Lower leg skin (tissue), 4 donors: ENCODE measurements around the gene RTTN. TPM values are rescaled to one million over a fixed set of nuclear protein-coding genes. Genes with fewer than 3 reads are reported as not detected.
"Not testable (repeated sequence)": the region's sequence is repeated elsewhere in the genome, so short reads cannot be mapped to it uniquely, and the experiment has no call there.

Experiments
- DNase-seq, 2 donors: peaks; one replicate each; pipeline ENCODE4 v3.0.0-alpha.2; 2019; ENCODE audit warnings: low spot score in 2 of 2
- H3K4me3 ChIP-seq: fragments of 200-600 bp; sonication (generic); 2 replicates; pipeline ENCODE4 v1.5.1; 2017; ENCODE audit warnings: mild to moderate bottlenecking, low read depth; ENCODE audit not compliant: poor library complexity, severe bottlenecking
- POLR2A ChIP-seq, 2 donors: fragments of 450-650 bp; IDR thresholded peaks; one replicate each; pipeline ENCODE4 v1.6.1; 2016 to 2017; ENCODE audit warnings: antibody characterized with exemption in 2 of 2, mild to moderate bottlenecking in 1 of 2, moderate library complexity in 1 of 2
- WGBS, 2 donors: methylation state at CpG; one replicate each; pipeline ENCODE4 v1.1.5; 2018; 5-methylcytosine and 5-hydroxymethylcytosine counted together
- intact Hi-C: fragments of 100-400 bp; cut with DNase I; formaldehyde crosslinking; loops from one replicate; pipeline ENCODE4 v1.15.0; 2023; ENCODE audit warnings: low total_unique reads
- total RNA-seq, 4 donors: library from RNA; depleted of rRNA; stranded (reverse); fragments of >200 nt; gene quantifications; one replicate each; pipeline ENCODE4 v1.1.0, GENCODE V29; 2016
- TF ChIP-seq, protein P1 (sequence below), 3 donors: fragments of 450-650 bp; IDR thresholded peaks; one replicate each; pipeline ENCODE4 v1.5.1; 2016; ENCODE audit warnings: antibody characterized with exemption in 3 of 3, mild to moderate bottlenecking in 3 of 3, moderate library complexity in 2 of 3

Gene RTTN
- total RNA-seq, 4 donors from 2014 or later: 4.8 to 14.9 (median 7.8) TPM

DNA sequence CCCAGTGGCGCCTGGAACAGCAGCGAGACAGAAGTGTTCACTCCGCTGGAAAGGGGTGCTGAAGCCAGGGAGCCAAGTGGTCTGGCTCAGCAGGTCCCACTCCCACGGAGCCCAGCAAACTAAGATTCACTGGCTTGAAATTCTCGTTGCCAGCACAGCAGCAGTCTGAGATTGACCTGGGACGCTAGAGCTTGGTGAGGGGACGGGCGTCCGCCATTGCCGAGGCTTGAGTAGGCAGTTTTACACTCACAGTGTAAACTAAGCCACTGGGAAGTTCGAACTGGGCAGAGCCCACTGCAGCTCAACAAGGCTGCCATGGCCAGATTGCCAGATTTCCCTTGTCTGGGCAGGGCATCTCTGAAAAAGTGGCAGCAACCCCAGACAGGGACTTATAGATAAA is 94.8 kb downstream of the RTTN start:
- TF ChIP-seq, protein P1, sequence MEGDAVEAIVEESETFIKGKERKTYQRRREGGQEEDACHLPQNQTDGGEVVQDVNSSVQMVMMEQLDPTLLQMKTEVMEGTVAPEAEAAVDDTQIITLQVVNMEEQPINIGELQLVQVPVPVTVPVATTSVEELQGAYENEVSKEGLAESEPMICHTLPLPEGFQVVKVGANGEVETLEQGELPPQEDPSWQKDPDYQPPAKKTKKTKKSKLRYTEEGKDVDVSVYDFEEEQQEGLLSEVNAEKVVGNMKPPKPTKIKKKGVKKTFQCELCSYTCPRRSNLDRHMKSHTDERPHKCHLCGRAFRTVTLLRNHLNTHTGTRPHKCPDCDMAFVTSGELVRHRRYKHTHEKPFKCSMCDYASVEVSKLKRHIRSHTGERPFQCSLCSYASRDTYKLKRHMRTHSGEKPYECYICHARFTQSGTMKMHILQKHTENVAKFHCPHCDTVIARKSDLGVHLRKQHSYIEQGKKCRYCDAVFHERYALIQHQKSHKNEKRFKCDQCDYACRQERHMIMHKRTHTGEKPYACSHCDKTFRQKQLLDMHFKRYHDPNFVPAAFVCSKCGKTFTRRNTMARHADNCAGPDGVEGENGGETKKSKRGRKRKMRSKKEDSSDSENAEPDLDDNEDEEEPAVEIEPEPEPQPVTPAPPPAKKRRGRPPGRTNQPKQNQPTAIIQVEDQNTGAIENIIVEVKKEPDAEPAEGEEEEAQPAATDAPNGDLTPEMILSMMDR (IDR thresholded peaks at IDR 0.05): no peak
- TF ChIP-seq POLR2A (IDR thresholded peaks at IDR 0.05): no peak
- intact Hi-C loops: no loop called here
- DNase-seq: no peak
- H3K4me3 ChIP-seq: no peak overlapping the region
- WGBS, 2 donors: 95 to 99% methylated on average over 11 of the region's 11 CpGs

DNA sequence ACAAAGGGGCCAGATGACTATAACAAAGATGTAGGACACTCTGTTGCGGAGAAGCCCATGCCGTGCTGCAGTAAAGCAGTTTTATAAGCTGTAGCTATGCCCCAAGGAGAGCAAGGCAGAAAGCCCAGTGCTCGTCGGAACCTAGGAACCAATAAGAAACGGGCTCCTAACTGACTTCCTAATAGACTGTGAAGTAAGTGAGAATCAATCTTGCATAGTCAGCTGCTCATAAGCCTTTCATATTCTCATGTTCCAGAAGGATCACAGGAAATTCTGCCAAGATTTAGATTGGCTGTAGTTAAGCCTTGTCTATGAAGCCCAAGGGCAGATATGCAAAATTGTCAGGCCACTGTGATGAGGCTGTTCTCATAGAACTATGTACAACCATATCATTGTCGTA is 98.4 kb downstream of the RTTN start:
- 90 to 91% methylated on average over 6 of the region's 6 CpGs for WGBS, 2 donors
- no peak for DNase-seq
- no peak overlapping the region for H3K4me3 ChIP-seq
- no peak for TF ChIP-seq POLR2A (IDR thresholded peaks at IDR 0.05)
- TF ChIP-seq, protein P1 (IDR thresholded peaks at IDR 0.05): no peak
- intact Hi-C loops: no loop called here

DNA sequence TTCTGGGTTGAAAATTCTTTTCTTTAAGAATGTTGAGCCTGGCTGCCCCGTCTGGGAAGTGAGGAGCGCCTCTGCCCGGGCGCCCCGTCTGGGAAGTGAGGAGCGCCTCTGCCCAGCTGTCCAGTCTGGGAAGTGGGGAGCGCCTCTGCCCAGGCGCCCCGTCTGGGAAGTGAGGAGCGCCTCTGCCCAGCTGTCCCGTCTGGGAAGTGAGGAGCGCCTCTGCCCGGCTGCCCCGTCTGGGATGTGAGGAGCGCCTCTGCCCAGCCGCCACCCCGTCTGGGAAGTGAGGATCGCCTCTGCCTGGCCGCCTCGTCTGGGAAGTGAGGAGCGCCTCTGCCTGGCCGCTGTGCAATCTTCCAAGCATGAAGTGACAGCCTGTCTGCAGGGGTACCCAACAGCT is 102.6 kb downstream of the RTTN start:
- H3K4me3 ChIP-seq, intact Hi-C loops, DNase-seq: not testable (repeated sequence)
- 93 to 98% methylated on average over 18 to 22 of the region's 22 CpGs for WGBS, 2 donors

DNA sequence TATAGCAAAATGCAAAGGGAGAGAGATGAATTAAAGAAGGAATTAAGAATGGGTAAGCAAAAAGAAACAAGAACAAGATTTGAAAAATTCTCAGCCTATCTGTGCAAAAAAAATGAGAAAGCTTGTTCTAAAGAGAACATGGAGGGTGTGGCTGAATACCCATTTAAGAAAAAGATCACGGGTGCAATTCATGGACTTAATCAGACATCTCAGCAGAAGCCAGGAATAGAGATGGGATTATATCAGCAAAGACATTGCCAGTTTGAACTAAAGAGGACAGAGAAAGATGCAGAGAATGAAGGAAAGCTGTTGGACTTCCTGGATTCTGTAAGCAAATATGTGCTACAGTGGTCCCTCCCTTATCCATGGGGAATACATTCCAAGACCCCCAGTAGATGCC is 115.6 kb downstream of the RTTN start:
- H3K4me3 ChIP-seq: no peak overlapping the region
- intact Hi-C loops: no loop called here
- 52 to 61% methylated on average over 1 of the region's 1 CpG for WGBS, 2 donors
- DNase-seq: no peak
- TF ChIP-seq, protein P1 (IDR thresholded peaks at IDR 0.05): no peak
- no peak for TF ChIP-seq POLR2A (IDR thresholded peaks at IDR 0.05)

DNA sequence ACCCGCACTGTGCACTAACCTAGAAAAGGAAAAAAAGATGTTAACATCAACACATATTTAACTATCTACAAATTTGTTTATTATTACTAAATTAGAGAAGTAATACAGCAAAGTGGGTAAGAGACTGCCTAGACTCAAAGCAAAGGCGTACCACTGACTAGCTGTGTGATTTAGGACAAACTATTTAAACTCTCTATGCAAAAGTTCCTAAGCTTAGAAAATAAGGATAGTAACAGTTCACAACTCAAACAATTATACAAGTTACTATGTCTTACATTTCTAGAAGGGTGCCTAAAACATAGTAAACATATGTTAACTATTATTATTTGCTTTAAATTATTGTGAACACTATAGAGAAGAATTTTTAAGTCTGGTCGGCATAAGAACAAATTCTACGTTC is 119.4 kb downstream of the RTTN start:
- intact Hi-C loops: no loop called here
- H3K4me3 ChIP-seq: no peak overlapping the region

DNA sequence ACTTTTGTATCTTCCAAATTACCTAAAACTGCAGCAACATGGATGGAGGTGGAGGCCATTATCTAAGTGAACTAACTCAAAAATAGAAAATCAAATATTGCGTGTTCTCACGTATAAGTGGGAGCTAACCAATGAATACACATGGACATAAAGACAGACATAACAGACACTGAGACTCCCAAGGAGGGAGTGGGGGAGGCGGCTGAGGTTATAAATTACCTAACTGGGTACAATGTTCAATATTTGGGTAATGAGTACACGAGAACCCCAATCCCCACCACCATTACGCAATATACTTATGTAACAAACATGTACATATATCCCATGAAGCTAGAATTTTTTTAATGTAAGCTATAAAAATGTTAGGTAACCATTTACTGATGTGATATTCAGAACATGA is 119.8 kb downstream of the RTTN start:
- WGBS, 2 donors: 72 to 75% methylated on average over 5 of the region's 5 CpGs
- no peak for DNase-seq
- no peak for TF ChIP-seq POLR2A (IDR thresholded peaks at IDR 0.05)
- no peak overlapping the region for H3K4me3 ChIP-seq
- intact Hi-C loops: no loop called here

More for the DNA sequence above, 119.4 kb downstream of the RTTN start:
- no peak for DNase-seq
- WGBS, 2 donors: 85 to 88% methylated on average over 4 of the region's 4 CpGs
- TF ChIP-seq, protein P1 (IDR thresholded peaks at IDR 0.05): no peak

DNA sequence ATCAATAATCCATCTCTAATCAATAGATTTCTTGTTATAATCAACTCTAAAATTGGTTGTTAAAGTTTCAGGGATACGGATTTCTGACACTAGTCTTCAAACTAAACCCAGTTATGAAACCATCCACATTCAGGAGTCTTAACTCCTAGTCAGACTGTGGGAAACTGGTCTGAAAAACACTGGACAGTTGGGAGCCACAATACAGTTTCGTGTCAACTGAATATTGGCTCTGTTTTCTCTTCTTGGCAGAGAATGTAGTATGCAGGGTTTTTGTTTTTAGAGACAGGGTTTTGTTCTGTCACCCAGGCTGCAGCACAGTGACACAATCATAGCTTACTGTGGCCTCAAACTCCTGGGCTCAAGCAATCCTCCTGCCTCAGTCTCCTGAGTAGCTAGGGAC is 123.1 kb downstream of the RTTN start:
- WGBS, 2 donors: 84 to 89% methylated on average over 2 of the region's 2 CpGs
- no peak overlapping the region for H3K4me3 ChIP-seq
- intact Hi-C loops: no loop called here
- no peak for TF ChIP-seq POLR2A (IDR thresholded peaks at IDR 0.05)
- TF ChIP-seq, protein P1 (IDR thresholded peaks at IDR 0.05): no peak
- no peak for DNase-seq
